GM12874 (cell line): ENCODE results near the gene GSPT1.

Source experiments
- TF ChIP-seq, protein P1 (sequence below): IDR thresholded peaks from 2 replicates; pipeline ENCODE4 v1.5.1; 2011; ENCODE audit warnings: low read depth, mild to moderate bottlenecking, control low read depth, low read length, moderate library complexity; ENCODE audit not compliant: insufficient read depth

Gene GSPT1

DNA sequence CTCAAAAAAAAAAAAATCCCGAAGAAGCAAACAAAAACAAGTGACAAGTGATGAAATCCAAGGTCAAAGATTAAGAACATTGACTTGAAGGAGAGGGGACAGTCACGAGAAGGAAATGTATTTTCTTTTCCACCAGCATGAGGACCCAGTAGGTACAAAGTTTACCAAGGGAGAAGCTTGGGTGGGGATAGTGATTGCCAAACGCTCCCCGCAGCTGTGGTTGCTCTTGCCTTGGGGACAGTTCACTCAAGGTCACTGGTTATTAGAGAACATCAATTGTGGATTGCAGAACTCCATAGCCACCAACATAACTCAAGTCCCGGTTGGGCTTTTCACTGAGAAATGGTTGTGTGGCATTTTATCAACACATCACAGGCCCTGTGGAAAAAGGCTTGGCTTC, 91.4 kb downstream of the GSPT1 start:
- TF ChIP-seq, protein P1, sequence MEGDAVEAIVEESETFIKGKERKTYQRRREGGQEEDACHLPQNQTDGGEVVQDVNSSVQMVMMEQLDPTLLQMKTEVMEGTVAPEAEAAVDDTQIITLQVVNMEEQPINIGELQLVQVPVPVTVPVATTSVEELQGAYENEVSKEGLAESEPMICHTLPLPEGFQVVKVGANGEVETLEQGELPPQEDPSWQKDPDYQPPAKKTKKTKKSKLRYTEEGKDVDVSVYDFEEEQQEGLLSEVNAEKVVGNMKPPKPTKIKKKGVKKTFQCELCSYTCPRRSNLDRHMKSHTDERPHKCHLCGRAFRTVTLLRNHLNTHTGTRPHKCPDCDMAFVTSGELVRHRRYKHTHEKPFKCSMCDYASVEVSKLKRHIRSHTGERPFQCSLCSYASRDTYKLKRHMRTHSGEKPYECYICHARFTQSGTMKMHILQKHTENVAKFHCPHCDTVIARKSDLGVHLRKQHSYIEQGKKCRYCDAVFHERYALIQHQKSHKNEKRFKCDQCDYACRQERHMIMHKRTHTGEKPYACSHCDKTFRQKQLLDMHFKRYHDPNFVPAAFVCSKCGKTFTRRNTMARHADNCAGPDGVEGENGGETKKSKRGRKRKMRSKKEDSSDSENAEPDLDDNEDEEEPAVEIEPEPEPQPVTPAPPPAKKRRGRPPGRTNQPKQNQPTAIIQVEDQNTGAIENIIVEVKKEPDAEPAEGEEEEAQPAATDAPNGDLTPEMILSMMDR = no peak

GRCh38 chr16:11819798-11820197, 96.0 kb downstream of the GSPT1 start:
- TF ChIP-seq, protein P1 = no peak
